ENCODE results near the gene RPL38.

The RPL38 gene

DNA sequence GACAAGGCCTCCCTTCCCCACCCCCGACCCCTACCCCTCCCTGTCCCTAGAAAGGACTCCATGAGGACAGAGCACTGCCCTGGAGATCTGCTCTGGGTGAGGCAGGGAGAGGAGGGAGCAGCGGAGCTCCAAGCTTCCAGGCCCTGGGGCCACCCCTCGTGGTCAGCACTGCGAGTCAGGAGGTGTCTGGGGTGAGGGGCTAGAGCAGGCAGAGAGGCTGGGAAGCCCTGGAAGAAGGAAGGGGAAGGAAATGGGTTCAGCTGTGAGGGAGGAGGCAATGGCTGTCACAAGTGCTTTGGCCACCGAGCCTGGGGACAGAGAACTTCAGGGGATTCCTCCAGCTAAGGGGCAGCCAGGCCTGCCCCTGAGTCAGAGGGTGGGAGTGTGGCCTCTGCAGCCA, 42.4 kb downstream of the RPL38 start:
- Histone ChIP-seq H3K27me3 (ENCODE audit: control insufficient read depth in 1 of 2, insufficient read depth in 2 of 2, low read length in 2 of 2) (no peaks in the 10 kb centered on the region), H3K9ac (ENCODE audit: low read depth in 1 of 2, low read length in 2 of 2) (no peak overlapping the region), H3K9me3 (ENCODE audit: control insufficient read depth in 1 of 2, low read length in 2 of 2) (no peaks in the 10 kb centered on the region), H3K4me1 (ENCODE audit: control insufficient read depth in 1 of 2, insufficient read depth in 2 of 2, low read length in 2 of 2) (no peaks in the 10 kb centered on the region), H3K27ac (ENCODE audit: low read depth, low read length) (no peak overlapping the region), H3K4me3 (ENCODE audit: low read depth in 1 of 2, low read length in 2 of 2) (no peak overlapping the region), H3K36me3 (ENCODE audit: control insufficient read depth in 1 of 2, insufficient read depth in 2 of 2, low read length in 2 of 2) (no peaks in the 10 kb centered on the region)

DNA sequence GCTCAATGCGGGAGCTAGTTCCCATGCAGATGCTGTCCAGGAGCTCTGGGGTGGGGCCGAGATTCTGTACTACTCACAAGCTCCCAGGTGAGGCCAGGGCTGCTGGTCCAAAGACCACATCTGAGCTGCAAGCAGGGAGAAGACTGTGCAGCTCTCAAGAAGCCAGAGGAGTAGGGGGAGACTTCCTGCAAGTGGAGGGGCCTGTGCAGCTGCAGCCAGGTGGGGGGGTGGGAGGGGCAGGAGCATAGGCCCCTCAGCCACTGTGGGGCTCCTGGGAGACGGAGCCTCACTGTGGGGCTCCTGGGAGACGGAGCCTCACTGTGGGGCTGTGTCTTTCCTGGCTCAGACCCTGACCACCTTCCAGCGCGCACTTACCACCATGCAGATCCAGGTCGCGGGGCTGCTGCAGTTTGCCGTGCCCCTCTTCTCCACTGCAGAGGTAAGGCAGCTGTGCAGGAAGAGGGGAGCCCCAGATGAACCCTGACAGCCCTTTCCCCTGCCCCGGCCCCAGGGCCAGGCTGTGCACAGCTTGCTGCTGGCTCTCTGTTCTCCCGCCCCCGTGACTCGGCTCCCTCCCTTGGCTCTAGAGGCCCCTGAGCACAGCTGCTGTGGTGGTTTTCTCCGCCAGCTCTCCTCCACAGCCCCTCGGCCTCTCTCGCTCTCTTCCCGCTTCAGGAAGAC, 46.3 kb downstream of the RPL38 start:
- H3K9me3 ChIP-seq (ENCODE audit: control insufficient read depth in 1 of 2, low read length in 2 of 2), result no peaks in the 10 kb centered on the region
- no peak overlapping the region for H3K9ac ChIP-seq (ENCODE audit: low read depth in 1 of 2, low read length in 2 of 2)
- no peaks in the 10 kb centered on the region for H3K36me3 ChIP-seq (ENCODE audit: control insufficient read depth in 1 of 2, insufficient read depth in 2 of 2, low read length in 2 of 2)
- no peaks in the 10 kb centered on the region for H3K27me3 ChIP-seq (ENCODE audit: control insufficient read depth in 1 of 2, insufficient read depth in 2 of 2, low read length in 2 of 2)
- H3K27ac ChIP-seq (ENCODE audit: low read depth, low read length), result no peak overlapping the region
- no peak overlapping the region for H3K4me3 ChIP-seq (ENCODE audit: low read depth in 1 of 2, low read length in 2 of 2)
- H3K4me1 ChIP-seq (ENCODE audit: control insufficient read depth in 1 of 2, insufficient read depth in 2 of 2, low read length in 2 of 2), result no peaks in the 10 kb centered on the region

DNA sequence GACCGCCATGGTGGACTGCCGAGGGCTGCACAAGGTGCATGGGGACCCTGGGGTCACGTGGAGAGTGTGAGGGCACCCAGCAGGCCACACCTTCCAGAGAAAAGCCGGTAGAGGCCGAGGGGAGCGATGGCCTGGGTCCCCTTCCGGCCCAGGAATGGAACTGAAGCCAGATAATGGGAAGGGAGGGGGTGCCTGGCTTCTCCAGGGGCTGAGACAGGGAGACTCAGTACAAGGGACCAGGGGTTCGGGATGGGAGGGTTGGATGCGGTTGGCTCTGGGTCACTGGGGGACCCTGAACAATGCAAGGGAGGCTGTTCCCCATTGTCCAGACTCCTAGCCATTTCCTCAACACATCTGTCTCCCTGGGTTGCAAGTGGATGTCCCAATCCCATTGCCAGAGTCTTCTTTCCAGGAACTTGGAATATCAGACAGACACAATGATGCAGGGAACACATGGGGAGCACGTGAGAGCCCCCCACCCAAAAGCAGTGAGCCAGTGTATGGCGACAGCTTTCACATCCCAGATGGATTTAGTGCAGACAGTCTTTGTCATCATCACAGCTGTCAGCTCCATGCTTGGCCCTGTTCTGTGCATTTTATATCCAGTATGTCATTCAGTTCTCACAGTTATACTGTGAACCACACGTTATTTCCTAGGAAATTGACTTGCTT, 47.0 kb downstream of the RPL38 start:
- Histone ChIP-seq H3K27ac (ENCODE audit: low read depth, low read length) (no peak overlapping the region), H3K36me3 (ENCODE audit: control insufficient read depth in 1 of 2, insufficient read depth in 2 of 2, low read length in 2 of 2) (no peaks in the 10 kb centered on the region), H3K9ac (ENCODE audit: low read depth in 1 of 2, low read length in 2 of 2) (no peak overlapping the region)

DNA sequence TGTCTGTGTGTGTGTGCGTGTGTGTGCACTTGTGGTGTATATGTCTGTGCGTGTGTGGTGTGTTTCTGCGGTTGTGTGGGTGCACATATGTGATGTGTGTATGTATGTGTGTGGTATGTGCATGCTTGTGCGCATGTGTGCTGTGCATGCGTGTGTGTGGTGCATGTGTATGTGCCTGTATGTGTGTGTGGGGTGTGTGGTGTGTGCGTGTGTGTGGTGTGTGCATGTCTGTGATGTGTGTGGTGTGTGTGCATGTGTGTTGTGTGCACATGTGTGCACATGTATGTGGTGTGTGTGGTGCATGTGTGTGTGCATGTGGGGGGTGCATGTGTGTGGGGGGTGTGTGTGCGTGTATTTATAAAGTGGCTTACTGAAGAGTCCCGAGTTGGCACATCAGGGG, 47.6 kb downstream of the RPL38 start:
- Histone ChIP-seq H3K27ac (ENCODE audit: low read depth, low read length) (no peak overlapping the region), H3K36me3 (ENCODE audit: control insufficient read depth in 1 of 2, insufficient read depth in 2 of 2, low read length in 2 of 2) (no peaks in the 10 kb centered on the region), H3K4me3 (ENCODE audit: low read depth in 1 of 2, low read length in 2 of 2) (no peak overlapping the region), H3K27me3 (ENCODE audit: control insufficient read depth in 1 of 2, insufficient read depth in 2 of 2, low read length in 2 of 2) (no peaks in the 10 kb centered on the region), H3K9ac (ENCODE audit: low read depth in 1 of 2, low read length in 2 of 2) (no peak overlapping the region), H3K4me1 (ENCODE audit: control insufficient read depth in 1 of 2, insufficient read depth in 2 of 2, low read length in 2 of 2) (no peaks in the 10 kb centered on the region), H3K9me3 (ENCODE audit: control insufficient read depth in 1 of 2, low read length in 2 of 2) (no peaks in the 10 kb centered on the region)

More for the DNA sequence above, 47.0 kb downstream of the RPL38 start:
- H3K9me3 ChIP-seq (ENCODE audit: control insufficient read depth in 1 of 2, low read length in 2 of 2), result no peaks in the 10 kb centered on the region
- no peaks in the 10 kb centered on the region for H3K4me1 ChIP-seq (ENCODE audit: control insufficient read depth in 1 of 2, insufficient read depth in 2 of 2, low read length in 2 of 2)
- H3K4me3 ChIP-seq (ENCODE audit: low read depth in 1 of 2, low read length in 2 of 2), result no peak overlapping the region
- no peaks in the 10 kb centered on the region for H3K27me3 ChIP-seq (ENCODE audit: control insufficient read depth in 1 of 2, insufficient read depth in 2 of 2, low read length in 2 of 2)

GRCh38 chr17:74251569-74251968, 48.1 kb downstream of the RPL38 start:
- Histone ChIP-seq H3K27ac (ENCODE audit: low read depth, low read length) (no peak overlapping the region), H3K4me3 (ENCODE audit: low read depth in 1 of 2, low read length in 2 of 2) (no peak overlapping the region), H3K9me3 (ENCODE audit: control insufficient read depth in 1 of 2, low read length in 2 of 2) (no peaks in the 10 kb centered on the region), H3K4me1 (ENCODE audit: control insufficient read depth in 1 of 2, insufficient read depth in 2 of 2, low read length in 2 of 2) (no peaks in the 10 kb centered on the region), H3K9ac (ENCODE audit: low read depth in 1 of 2, low read length in 2 of 2) (no peak overlapping the region), H3K36me3 (ENCODE audit: control insufficient read depth in 1 of 2, insufficient read depth in 2 of 2, low read length in 2 of 2) (peaks cover 0 to 3% of the 10 kb centered on the region in 2 donors), H3K27me3 (ENCODE audit: control insufficient read depth in 1 of 2, insufficient read depth in 2 of 2, low read length in 2 of 2) (no peaks in the 10 kb centered on the region)

DNA sequence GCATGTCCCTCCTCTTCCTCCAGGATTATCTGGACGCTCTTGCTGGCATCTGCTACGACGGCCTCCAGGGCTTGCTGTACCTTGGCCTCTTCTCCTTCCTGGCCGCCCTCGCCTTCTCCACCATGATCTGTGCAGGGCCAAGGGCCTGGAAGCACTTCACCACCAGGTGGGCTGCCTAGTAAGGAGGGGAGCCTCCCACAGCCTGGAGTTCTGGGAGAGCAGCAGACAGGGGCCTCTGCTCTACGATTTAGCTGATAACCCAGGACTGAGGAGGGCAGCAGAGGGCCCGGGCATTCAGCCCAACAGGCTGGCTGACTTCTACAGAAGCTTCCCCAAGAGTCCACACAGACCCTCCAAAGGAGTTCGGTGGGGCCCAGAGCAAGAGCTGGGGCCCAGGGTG, 48.7 kb downstream of the RPL38 start:
- Histone ChIP-seq H3K4me1 (ENCODE audit: control insufficient read depth in 1 of 2, insufficient read depth in 2 of 2, low read length in 2 of 2) (no peaks in the 10 kb centered on the region), H3K27ac (ENCODE audit: low read depth, low read length) (no peak overlapping the region), H3K9ac (ENCODE audit: low read depth in 1 of 2, low read length in 2 of 2) (no peak overlapping the region), H3K36me3 (ENCODE audit: control insufficient read depth in 1 of 2, insufficient read depth in 2 of 2, low read length in 2 of 2) (peaks cover 0 to 3% of the 10 kb centered on the region in 2 donors), H3K9me3 (ENCODE audit: control insufficient read depth in 1 of 2, low read length in 2 of 2) (no peaks in the 10 kb centered on the region), H3K4me3 (ENCODE audit: low read depth in 1 of 2, low read length in 2 of 2) (no peak overlapping the region), H3K27me3 (ENCODE audit: control insufficient read depth in 1 of 2, insufficient read depth in 2 of 2, low read length in 2 of 2) (no peaks in the 10 kb centered on the region)

DNA sequence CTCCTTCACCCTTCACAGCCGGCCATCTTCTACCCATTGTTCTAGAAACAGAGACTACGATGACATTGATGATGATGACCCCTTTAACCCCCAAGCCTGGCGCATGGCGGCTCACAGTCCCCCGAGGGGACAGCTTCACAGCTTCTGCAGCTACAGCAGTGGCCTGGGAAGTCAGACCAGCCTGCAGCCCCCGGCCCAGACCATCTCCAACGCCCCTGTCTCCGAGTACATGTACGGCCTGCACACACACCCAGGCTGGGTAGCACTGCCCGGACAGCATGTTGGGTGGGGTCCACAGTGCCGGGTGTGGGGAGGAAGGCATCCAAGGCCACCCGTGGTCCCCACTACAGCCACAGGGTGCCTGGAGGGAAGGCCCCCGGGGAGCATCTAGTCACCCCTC, 49.6 kb downstream of the RPL38 start:
- Histone ChIP-seq H3K27me3 (ENCODE audit: control insufficient read depth in 1 of 2, insufficient read depth in 2 of 2, low read length in 2 of 2) (no peaks in the 10 kb centered on the region), H3K27ac (ENCODE audit: low read depth, low read length) (no peak overlapping the region), H3K4me3 (ENCODE audit: low read depth in 1 of 2, low read length in 2 of 2) (no peak overlapping the region), H3K9me3 (ENCODE audit: control insufficient read depth in 1 of 2, low read length in 2 of 2) (no peaks in the 10 kb centered on the region), H3K9ac (ENCODE audit: low read depth in 1 of 2, low read length in 2 of 2) (no peak overlapping the region), H3K36me3 (ENCODE audit: control insufficient read depth in 1 of 2, insufficient read depth in 2 of 2, low read length in 2 of 2) (peaks cover 0 to 3% of the 10 kb centered on the region in 2 donors), H3K4me1 (ENCODE audit: control insufficient read depth in 1 of 2, insufficient read depth in 2 of 2, low read length in 2 of 2) (no peaks in the 10 kb centered on the region)

DNA sequence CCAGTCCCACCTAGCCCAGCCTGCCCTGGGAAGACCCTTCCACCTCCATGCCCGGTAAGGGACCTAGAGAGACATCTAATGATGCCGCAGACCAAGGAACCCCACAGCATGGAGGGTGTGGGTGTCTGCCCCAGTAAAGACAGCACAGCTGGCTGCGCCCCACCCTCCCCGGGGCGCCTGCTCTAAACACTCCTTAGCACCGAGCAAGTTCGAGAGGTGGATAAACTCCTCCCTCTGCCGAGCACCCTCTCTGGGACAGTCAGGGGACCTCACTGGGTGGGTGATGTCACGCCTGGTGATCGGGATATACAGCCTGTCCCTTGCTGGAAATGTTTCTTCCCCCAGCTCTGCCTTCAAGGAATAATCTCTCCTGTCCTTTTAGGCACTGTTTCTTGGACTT, 53.8 kb downstream of the RPL38 start:
- Histone ChIP-seq H3K27me3 (ENCODE audit: control insufficient read depth in 1 of 2, insufficient read depth in 2 of 2, low read length in 2 of 2) (no peaks in the 10 kb centered on the region), H3K27ac (ENCODE audit: low read depth, low read length) (no peak overlapping the region), H3K4me1 (ENCODE audit: control insufficient read depth in 1 of 2, insufficient read depth in 2 of 2, low read length in 2 of 2) (no peaks in the 10 kb centered on the region), H3K36me3 (ENCODE audit: control insufficient read depth in 1 of 2, insufficient read depth in 2 of 2, low read length in 2 of 2) (peaks cover 0 to 3% of the 10 kb centered on the region in 2 donors), H3K9ac (ENCODE audit: low read depth in 1 of 2, low read length in 2 of 2) (no peak overlapping the region), H3K4me3 (ENCODE audit: low read depth in 1 of 2, low read length in 2 of 2) (no peak overlapping the region), H3K9me3 (ENCODE audit: control insufficient read depth in 1 of 2, low read length in 2 of 2) (no peaks in the 10 kb centered on the region)

DNA sequence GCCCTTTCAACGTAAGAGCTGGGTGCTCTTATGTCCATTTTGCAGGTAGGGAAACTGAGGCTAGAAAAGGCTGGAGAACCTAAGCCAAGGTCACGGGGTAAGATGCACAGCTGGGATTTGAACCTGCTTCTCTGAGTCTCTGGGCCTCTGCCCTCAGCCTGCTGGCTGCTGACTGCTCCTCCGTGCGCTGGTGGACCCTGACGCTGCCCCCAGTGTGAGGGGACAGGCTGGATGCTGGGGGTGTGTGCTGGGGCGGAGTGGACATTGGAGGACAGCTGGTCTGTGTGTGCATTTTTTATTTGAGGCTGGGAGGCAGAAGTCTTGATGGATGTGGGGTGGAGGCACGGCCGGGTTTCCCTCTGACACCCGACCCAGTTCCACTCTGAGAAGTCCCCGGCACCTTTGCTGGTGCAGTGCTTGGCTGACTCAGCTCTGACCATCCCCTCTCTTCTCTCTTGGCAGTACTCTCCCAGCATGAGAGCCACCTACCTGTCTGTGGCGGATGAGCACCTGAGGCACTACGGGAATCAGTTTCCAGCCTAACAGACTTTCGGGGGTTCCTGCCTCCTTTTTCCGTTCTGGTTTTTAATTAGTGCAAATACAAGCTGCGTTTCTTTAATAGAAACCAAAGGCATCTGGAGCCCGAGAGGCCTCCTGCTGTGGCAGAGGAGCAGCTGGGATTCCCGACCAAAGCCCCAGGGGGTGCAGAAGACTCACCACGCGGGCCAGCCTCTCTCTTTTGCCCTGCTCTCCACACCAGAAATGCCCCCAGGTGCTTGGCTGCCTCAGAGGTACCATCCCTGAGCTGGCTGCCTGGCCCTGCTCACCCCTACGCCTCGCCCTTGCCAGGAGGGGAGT, 56.4 kb downstream of the RPL38 start:
- Histone ChIP-seq H3K27me3 (ENCODE audit: control insufficient read depth in 1 of 2, insufficient read depth in 2 of 2, low read length in 2 of 2) (no peaks in the 10 kb centered on the region), H3K9ac (ENCODE audit: low read depth in 1 of 2, low read length in 2 of 2) (no peak overlapping the region), H3K36me3 (ENCODE audit: control insufficient read depth in 1 of 2, insufficient read depth in 2 of 2, low read length in 2 of 2) (peaks cover 0 to 3% of the 10 kb centered on the region in 2 donors), H3K27ac (ENCODE audit: low read depth, low read length) (no peak overlapping the region), H3K9me3 (ENCODE audit: control insufficient read depth in 1 of 2, low read length in 2 of 2) (no peaks in the 10 kb centered on the region), H3K4me3 (ENCODE audit: low read depth in 1 of 2, low read length in 2 of 2) (no peak overlapping the region), H3K4me1 (ENCODE audit: control insufficient read depth in 1 of 2, insufficient read depth in 2 of 2, low read length in 2 of 2) (no peaks in the 10 kb centered on the region)
